Measurements from ENCODE around the gene CSMD2.

CSMD2 gene

GRCh38 chr1:33965086-33965485, 199.9 kb downstream of the CSMD2 start:
- DNase-seq (ENCODE audit: insufficient read length, low spot score) (no peak), FAIRE-seq (no peak)
- TF ChIP-seq CTCF (IDR thresholded peaks at IDR 0.05; ENCODE audit: insufficient read depth, missing control alignments), result no peak

GRCh38 chr1:33962061-33962460, 203.0 kb downstream of the CSMD2 start:
- FAIRE-seq, result no peak
- no peak for DNase-seq (ENCODE audit: insufficient read length, low spot score)
- TF ChIP-seq CTCF (IDR thresholded peaks at IDR 0.05; ENCODE audit: insufficient read depth, missing control alignments), result no peak

GRCh38 chr1:33960188-33960895, 204.7 kb downstream of the CSMD2 start:
- no peak for TF ChIP-seq CTCF (IDR thresholded peaks at IDR 0.05; ENCODE audit: insufficient read depth, missing control alignments)
- DNase-seq (ENCODE audit: insufficient read length, low spot score), result no peak
- no peak for FAIRE-seq

GRCh38 chr1:33957854-33958253, 207.2 kb downstream of the CSMD2 start:
- TF ChIP-seq CTCF (IDR thresholded peaks at IDR 0.05; ENCODE audit: insufficient read depth, missing control alignments), result no peak
- no peak for DNase-seq (ENCODE audit: insufficient read length, low spot score)
- FAIRE-seq, result no peak

- no peak for TF ChIP-seq CTCF (IDR thresholded peaks at IDR 0.05; ENCODE audit: insufficient read depth, missing control alignments)
- DNase-seq (ENCODE audit: insufficient read length, low spot score) (no peak), FAIRE-seq (no peak)
Measured at GRCh38 chr1:33955096-33955495, 209.9 kb downstream of the CSMD2 start.

- DNase-seq (ENCODE audit: insufficient read length, low spot score) (no peak), FAIRE-seq (no peak)
- TF ChIP-seq CTCF (IDR thresholded peaks at IDR 0.05; ENCODE audit: insufficient read depth, missing control alignments), result no peak
Measured at GRCh38 chr1:33949570-33949969, 215.5 kb downstream of the CSMD2 start.

- no peak for DNase-seq (ENCODE audit: insufficient read length, low spot score)
- FAIRE-seq, result no peak
- no peak for TF ChIP-seq CTCF (IDR thresholded peaks at IDR 0.05; ENCODE audit: insufficient read depth, missing control alignments)
Measured at GRCh38 chr1:33948291-33948690, 216.7 kb downstream of the CSMD2 start.
